ENCODE measurements around the gene TMEM9. TPM values are rescaled to one million over a fixed set of nuclear protein-coding genes. Genes with fewer than 3 reads are reported as not detected.

TMEM9 gene
- total RNA-seq, 1 donor from 2014 or later, result 14.9 TPM

DNA sequence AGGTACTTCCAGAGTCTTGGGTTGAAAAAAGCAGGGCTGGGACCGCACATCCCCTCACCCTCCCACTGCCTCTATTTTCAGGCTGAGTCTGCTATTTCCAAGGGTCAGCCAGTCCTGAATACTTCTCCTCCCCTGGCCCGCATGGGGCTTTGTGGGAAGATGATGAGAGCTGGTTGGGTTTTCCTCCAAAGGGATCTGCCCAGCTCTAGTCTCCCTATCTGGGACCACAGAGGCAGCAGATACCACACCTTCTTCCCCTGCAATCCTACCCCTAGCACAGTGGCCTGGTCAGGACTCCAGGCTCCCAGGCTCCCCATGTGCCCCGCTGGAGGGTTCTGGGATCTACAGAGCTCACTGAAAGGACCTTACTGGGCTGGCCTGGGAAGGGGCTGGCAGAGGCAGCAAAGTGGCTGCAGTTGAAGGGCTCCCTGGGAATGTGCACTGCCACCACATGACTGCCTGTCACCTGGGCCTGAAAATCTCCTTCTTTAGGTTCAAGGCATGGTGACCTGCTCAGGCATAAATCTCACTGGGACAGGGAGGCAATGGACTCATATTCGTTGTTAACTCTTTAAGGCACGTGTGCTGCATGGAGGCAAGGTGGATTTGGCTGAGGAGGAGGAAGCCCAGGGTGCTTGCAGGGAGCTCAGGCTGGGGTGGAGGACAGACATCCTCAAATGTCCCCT, 55.1 kb downstream of the TMEM9 start:
- H3K4me3 Mint-ChIP-seq (ENCODE audit: low read depth), result no peak overlapping the region
- H3K36me3 Mint-ChIP-seq (ENCODE audit: low read depth), result no peaks in the 10 kb centered on the region
- H3K27ac Mint-ChIP-seq, result no peak overlapping the region
- intact Hi-C loops (cut with micrococcal nuclease), result no loop called here
- no peak for DNase-seq (ENCODE audit: low spot score)
- peaks cover 5% of the 10 kb centered on the region for H3K27me3 Mint-ChIP-seq (ENCODE audit: low read depth)
- H3K4me1 Mint-ChIP-seq (ENCODE audit: low read depth), result no peaks in the 10 kb centered on the region
- H3K9me3 Mint-ChIP-seq, result no peaks in the 10 kb centered on the region

DNA sequence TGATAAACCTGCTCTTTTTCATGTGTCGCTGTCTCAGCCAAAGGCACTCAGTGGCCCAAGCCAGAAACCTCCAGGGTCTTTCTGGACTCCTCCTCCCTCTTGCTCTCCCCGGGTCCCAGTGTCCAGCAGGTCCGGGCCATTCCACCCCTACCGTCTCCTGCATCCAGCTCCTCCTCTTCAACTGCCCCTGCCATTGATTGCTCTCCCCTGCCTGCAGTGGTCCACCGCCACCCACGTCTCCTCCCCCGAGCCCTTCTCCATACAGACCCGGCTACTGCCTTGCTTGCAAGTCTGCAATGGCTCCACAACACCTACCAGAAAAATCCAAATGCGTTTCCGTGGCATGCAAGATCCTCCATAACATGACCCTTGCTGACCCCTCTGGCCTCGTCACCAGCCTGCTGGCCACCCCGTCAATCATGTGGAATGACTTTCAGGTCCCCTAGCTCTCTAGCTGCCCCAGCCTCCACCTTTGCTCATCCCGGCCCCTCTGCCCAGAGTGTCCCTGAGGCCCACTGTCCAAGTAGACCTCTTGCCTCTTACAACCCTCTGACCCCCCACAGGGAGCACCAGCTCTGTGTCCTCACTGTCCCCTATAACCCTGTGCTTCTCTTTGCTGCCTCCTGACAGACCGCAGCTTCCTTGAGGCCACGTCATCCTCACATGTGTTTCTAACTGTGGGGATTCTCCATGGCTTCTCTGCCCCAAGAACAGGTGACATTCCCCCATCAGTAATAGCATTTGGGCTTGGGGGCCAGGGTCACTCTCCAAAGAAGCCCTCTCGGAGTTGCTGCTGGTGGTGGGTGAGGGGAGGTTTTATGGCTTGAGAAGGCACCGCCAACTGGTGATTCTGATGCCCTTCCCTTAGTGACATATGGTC, 57.1 kb downstream of the TMEM9 start:
- Mint-ChIP-seq H3K9me3 (no peaks in the 10 kb centered on the region), H3K36me3 (ENCODE audit: low read depth) (no peaks in the 10 kb centered on the region), H3K4me3 (ENCODE audit: low read depth) (no peak overlapping the region), H3K27me3 (ENCODE audit: low read depth) (peaks cover 5% of the 10 kb centered on the region), H3K4me1 (ENCODE audit: low read depth) (no peaks in the 10 kb centered on the region), H3K27ac (no peak overlapping the region)
- no peak for DNase-seq (ENCODE audit: low spot score)
- intact Hi-C loops (cut with micrococcal nuclease), result no loop called here

DNA sequence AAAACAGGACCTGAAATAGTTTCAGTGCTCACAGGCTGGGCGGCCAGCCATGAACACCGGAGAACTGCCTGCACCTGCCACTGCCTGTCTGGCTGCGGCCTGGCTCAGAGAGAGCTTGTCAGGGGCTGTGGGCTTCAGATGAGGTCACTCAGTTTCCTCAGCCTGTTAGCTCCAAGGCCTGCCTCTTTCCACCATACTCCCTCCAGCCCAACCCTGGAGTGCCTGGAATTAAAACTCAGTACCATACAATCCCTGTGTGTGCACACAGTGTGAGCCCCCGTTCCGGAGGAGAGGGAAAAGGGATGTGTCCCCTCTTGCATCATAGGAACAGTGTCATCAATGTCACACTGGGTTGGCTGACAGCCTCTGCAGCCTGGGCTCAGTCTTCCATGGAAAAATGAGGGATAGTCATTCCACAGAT, 58.2 kb downstream of the TMEM9 start:
- H3K4me3 Mint-ChIP-seq (ENCODE audit: low read depth), result no peak overlapping the region
- peaks cover 5% of the 10 kb centered on the region for H3K27me3 Mint-ChIP-seq (ENCODE audit: low read depth)
- intact Hi-C loops (cut with micrococcal nuclease), result no loop called here
- H3K36me3 Mint-ChIP-seq (ENCODE audit: low read depth), result no peaks in the 10 kb centered on the region
- H3K27ac Mint-ChIP-seq, result no peak overlapping the region
- H3K9me3 Mint-ChIP-seq, result no peaks in the 10 kb centered on the region
- no peak for DNase-seq (ENCODE audit: low spot score)
- H3K4me1 Mint-ChIP-seq (ENCODE audit: low read depth), result no peaks in the 10 kb centered on the region

DNA sequence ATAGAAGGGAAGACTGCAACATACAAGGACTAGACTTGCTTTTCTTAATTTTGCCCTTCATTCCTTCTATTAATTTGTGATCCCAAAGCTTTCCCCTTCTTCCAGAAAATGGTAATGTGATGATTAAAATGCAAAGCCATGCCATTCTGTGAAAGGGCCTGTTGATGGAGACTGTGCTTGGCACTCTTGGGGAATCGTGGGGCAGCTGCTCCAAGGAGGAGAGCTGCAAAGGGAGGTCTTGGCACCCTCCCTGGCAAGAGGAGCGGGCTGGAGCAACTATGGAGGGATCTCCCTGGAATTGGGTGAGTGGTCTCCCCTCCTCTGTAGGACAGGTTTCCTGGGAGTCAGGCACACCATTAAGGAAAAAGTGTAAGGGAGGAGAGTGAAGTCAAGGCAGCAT, 58.7 kb downstream of the TMEM9 start:
- H3K4me1 Mint-ChIP-seq (ENCODE audit: low read depth), result no peaks in the 10 kb centered on the region
- no peak for DNase-seq (ENCODE audit: low spot score)
- H3K36me3 Mint-ChIP-seq (ENCODE audit: low read depth), result no peaks in the 10 kb centered on the region
- intact Hi-C loops (cut with micrococcal nuclease), result no loop called here
- H3K9me3 Mint-ChIP-seq, result no peaks in the 10 kb centered on the region
- peaks cover 5% of the 10 kb centered on the region for H3K27me3 Mint-ChIP-seq (ENCODE audit: low read depth)
- no peak overlapping the region for H3K27ac Mint-ChIP-seq
- no peak overlapping the region for H3K4me3 Mint-ChIP-seq (ENCODE audit: low read depth)

DNA sequence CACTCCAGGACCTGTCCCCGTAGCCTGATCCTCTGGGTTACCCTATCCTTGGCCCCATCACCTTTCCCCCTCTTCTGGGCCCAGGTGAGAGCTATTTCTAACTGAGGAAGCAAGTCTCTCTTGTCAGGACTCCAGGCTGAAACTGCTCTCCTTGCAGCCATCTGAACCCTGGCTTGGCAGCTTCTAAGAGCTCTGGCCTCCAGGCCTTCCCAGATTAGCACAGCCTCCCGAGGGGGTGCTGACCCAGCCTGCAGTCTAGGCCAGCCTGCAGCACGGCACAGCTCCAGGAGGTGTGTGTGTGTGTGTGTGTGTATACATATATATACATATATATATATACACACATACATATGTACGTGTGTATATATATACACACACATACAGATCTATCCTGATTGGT, 59.4 kb downstream of the TMEM9 start:
- Mint-ChIP-seq H3K36me3 (ENCODE audit: low read depth) (no peaks in the 10 kb centered on the region), H3K4me3 (ENCODE audit: low read depth) (no peak overlapping the region), H3K9me3 (no peaks in the 10 kb centered on the region), H3K4me1 (ENCODE audit: low read depth) (no peaks in the 10 kb centered on the region), H3K27me3 (ENCODE audit: low read depth) (peaks cover 5% of the 10 kb centered on the region), H3K27ac (no peak overlapping the region)
- no peak for DNase-seq (ENCODE audit: low spot score)
- intact Hi-C loops (cut with micrococcal nuclease), result no loop called here

DNA sequence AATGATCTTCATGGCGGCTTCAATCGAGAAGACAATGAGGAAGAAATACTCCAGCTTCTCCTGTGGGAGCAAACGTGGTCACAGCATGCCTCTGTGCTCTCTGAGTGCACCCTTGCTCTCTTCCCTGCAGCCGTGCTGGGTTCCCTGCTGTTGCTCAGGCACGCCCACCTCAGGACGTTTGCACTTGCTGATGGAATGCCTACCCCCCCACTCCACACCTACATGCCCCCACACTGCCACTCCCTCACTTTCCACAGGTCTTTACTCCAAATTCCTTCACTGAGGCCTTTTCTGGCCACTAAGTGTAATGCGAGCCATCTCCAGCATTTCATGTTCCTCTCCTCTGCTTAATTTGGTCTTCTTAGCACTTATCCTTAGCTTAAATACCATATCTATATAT, 60.3 kb downstream of the TMEM9 start:
- Mint-ChIP-seq H3K27me3 (ENCODE audit: low read depth) (peaks cover 5% of the 10 kb centered on the region), H3K36me3 (ENCODE audit: low read depth) (no peaks in the 10 kb centered on the region), H3K27ac (no peak overlapping the region)

DNA sequence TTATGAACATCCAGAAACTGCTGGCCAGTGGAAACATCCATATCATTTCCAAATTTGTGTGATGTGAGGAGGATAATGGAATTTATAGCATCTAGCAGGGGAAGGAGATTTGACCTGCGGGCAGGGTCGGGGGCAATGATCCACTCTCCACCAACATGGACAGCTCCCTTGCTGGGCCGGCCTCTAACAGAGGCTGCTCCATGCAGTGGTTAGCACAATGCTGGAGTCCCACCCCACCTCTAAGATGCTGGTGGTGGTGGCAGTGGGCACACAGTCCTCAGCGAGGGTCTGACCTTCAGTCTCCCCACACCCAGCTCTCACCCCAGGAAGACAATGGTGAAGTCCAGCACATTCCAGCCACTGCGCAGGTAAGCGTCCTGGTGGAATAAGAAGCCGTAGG, 60.7 kb downstream of the TMEM9 start:
- no peak for DNase-seq (ENCODE audit: low spot score)
- intact Hi-C loops (cut with micrococcal nuclease), result no loop called here
- no peak overlapping the region for H3K27ac Mint-ChIP-seq
- no peaks in the 10 kb centered on the region for H3K9me3 Mint-ChIP-seq
- peaks cover 5% of the 10 kb centered on the region for H3K27me3 Mint-ChIP-seq (ENCODE audit: low read depth)
- no peaks in the 10 kb centered on the region for H3K4me1 Mint-ChIP-seq (ENCODE audit: low read depth)
- H3K4me3 Mint-ChIP-seq (ENCODE audit: low read depth), result no peak overlapping the region
- no peaks in the 10 kb centered on the region for H3K36me3 Mint-ChIP-seq (ENCODE audit: low read depth)

More for the DNA sequence above, 60.3 kb downstream of the TMEM9 start:
- Mint-ChIP-seq H3K4me1 (ENCODE audit: low read depth) (no peaks in the 10 kb centered on the region), H3K9me3 (no peaks in the 10 kb centered on the region), H3K4me3 (ENCODE audit: low read depth) (no peak overlapping the region)
- intact Hi-C loops (cut with micrococcal nuclease), result no loop called here
- no peak for DNase-seq (ENCODE audit: low spot score)

DNA sequence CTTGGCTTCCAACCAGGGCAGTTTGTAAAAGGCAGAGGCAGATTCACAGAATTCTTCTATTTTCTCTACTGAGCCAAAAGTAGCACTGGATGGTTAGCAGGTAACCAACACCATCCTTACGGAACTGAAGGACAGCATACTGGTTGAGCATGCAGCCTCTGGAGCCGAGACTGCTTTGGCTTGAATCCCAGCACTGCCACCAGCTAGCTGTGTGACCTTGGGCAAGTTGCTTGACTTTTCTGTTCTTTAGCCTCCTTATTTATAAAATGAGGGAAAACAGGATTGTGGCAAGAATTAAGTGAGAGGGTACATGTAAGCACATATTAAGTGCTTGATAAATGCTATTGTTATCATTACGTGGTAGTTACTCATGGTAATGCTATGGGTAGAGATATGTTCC, 61.5 kb downstream of the TMEM9 start:
- Mint-ChIP-seq H3K36me3 (ENCODE audit: low read depth) (no peaks in the 10 kb centered on the region), H3K4me3 (ENCODE audit: low read depth) (no peak overlapping the region), H3K4me1 (ENCODE audit: low read depth) (no peaks in the 10 kb centered on the region), H3K27me3 (ENCODE audit: low read depth) (peaks cover 5% of the 10 kb centered on the region), H3K9me3 (no peaks in the 10 kb centered on the region), H3K27ac (no peak overlapping the region)
- no peak for DNase-seq (ENCODE audit: low spot score)
- intact Hi-C loops (cut with micrococcal nuclease), result no loop called here

DNA sequence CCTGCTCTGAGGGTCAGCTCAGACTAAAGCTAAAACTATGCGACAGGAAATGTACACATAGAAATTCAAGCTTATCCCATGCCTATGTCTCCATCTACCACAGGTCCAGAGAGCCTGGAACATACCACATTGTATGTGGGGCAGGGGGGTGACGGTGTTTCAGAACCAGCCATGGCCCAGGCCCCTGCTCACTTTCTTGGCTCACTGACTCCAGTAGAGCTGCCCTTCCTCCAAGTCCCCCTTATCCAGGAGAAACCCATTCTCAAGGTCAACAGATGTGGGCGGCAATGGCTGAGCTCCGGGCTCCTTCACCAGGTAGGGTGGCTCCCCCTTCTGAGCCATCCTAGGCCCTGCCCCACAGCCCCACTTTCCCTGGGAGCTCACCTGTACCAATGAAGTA, 63.0 kb downstream of the TMEM9 start:
- no peaks in the 10 kb centered on the region for H3K36me3 Mint-ChIP-seq (ENCODE audit: low read depth)
- no peaks in the 10 kb centered on the region for H3K4me1 Mint-ChIP-seq (ENCODE audit: low read depth)
- no peak for DNase-seq (ENCODE audit: low spot score)
- no peak overlapping the region for H3K27ac Mint-ChIP-seq
- no peak overlapping the region for H3K4me3 Mint-ChIP-seq (ENCODE audit: low read depth)
- intact Hi-C loops (cut with micrococcal nuclease), result no loop called here
- no peaks in the 10 kb centered on the region for H3K9me3 Mint-ChIP-seq
- peaks cover 5% of the 10 kb centered on the region for H3K27me3 Mint-ChIP-seq (ENCODE audit: low read depth)

DNA sequence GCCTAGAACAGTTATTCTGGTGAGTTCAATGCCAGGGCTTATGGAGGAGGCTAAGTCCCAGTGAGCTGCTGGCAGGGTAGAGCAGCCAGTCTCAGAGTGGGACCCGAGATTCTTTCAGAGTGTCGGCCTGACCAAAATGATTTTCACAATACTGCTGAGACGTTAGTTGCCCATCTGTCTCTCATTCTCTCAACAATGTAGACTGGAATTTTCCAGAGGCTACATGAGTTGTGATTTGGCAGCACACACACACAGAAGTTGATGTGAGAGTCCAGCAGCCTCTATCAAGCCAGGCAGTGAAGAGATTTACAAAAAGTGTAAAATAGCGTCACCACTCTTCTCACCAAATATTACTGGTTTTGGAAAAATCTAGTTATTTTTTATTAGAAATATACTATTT, 63.7 kb downstream of the TMEM9 start:
- intact Hi-C loops (cut with micrococcal nuclease), result no loop called here
- H3K27me3 Mint-ChIP-seq (ENCODE audit: low read depth), result peaks cover 9% of the 10 kb centered on the region
- no peak for DNase-seq (ENCODE audit: low spot score)
- H3K9me3 Mint-ChIP-seq, result no peaks in the 10 kb centered on the region
- H3K27ac Mint-ChIP-seq, result no peak overlapping the region
- no peaks in the 10 kb centered on the region for H3K36me3 Mint-ChIP-seq (ENCODE audit: low read depth)
- H3K4me3 Mint-ChIP-seq (ENCODE audit: low read depth), result no peak overlapping the region
- no peaks in the 10 kb centered on the region for H3K4me1 Mint-ChIP-seq (ENCODE audit: low read depth)

DNA sequence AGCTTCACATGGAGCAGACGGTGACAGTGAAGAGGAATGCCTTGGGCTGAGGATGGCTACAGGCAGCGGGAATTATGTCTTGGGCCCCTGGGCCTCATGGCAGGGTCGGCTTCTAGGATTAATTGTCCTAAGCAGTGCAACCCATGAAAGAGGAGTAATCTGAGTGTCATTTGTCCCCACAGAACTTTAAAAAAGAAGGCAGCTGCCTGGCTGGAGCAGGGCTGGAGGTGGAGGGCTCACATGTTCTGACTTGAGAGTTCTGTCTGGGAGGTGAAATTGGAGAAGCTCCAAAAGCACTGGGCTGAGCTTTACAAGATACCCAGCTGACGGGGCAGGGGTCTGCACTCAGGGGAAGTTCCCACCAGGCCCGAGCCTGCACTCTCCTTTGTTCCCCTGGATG, 64.7 kb downstream of the TMEM9 start:
- H3K9me3 Mint-ChIP-seq, result no peaks in the 10 kb centered on the region
- no peaks in the 10 kb centered on the region for H3K4me1 Mint-ChIP-seq (ENCODE audit: low read depth)
- H3K27me3 Mint-ChIP-seq (ENCODE audit: low read depth), result peaks cover 15% of the 10 kb centered on the region
- no peak overlapping the region for H3K4me3 Mint-ChIP-seq (ENCODE audit: low read depth)
- DNase-seq (ENCODE audit: low spot score), result no peak
- no peaks in the 10 kb centered on the region for H3K36me3 Mint-ChIP-seq (ENCODE audit: low read depth)
- intact Hi-C loops (cut with micrococcal nuclease), result no loop called here
- H3K27ac Mint-ChIP-seq, result no peak overlapping the region

DNA sequence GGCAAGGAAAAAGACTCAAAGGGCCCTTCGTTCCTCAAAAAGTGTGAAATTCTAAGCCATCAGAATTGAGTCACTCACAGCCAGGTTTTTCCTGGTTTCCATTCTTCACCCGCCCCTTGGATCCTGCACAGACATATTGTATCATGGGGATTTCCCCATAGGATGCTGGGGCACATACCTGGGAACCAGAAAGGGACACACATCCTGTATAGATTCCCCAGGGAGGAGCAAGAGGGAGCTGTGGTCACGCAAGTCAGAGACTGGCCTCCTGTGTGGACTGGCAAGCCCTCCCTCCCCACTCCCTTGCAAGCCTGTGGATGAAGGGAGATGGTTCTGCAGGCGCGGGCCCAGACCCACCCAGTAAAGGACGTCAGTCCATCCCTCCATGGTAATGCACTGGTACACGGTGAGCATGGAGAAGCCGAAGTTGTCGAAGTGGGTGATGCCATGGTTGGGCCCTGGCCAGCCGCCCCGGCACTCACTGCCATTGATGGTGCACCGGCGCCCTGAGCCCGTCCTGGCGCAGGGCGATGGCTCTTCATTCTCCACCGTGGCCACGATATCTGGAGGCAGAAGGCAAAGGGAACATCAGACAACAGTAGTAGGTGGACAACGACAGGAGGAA, 65.3 kb downstream of the TMEM9 start:
- Mint-ChIP-seq H3K4me1 (ENCODE audit: low read depth) (no peaks in the 10 kb centered on the region), H3K9me3 (no peaks in the 10 kb centered on the region), H3K4me3 (ENCODE audit: low read depth) (no peak overlapping the region), H3K27me3 (ENCODE audit: low read depth) (peaks cover 19% of the 10 kb centered on the region), H3K27ac (no peak overlapping the region), H3K36me3 (ENCODE audit: low read depth) (no peaks in the 10 kb centered on the region)
- DNase-seq (ENCODE audit: low spot score), result no peak
- intact Hi-C loops (cut with micrococcal nuclease), result no loop called here

DNA sequence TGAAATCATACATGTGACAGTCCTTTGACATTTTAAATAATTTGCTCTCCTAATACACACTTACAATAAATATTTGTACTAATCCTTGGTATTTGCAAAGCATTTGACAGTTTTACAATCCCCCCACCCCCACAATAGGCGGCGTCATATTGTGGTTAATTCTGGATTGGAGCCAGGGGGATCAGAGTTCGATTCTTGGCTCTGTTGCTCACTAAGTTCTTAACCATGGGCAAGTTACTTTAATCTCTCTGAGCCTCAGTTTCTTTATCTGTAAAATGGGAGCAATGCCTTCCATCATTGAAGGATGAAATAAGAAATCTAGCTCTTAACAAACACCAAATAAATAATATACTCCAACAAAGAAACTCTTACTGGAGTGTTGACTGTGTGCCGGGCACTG, 65.9 kb downstream of the TMEM9 start:
- DNase-seq (ENCODE audit: low spot score), result no peak
- Mint-ChIP-seq H3K9me3 (no peaks in the 10 kb centered on the region), H3K4me3 (ENCODE audit: low read depth) (no peak overlapping the region), H3K4me1 (ENCODE audit: low read depth) (no peaks in the 10 kb centered on the region), H3K36me3 (ENCODE audit: low read depth) (no peaks in the 10 kb centered on the region), H3K27ac (no peak overlapping the region), H3K27me3 (ENCODE audit: low read depth) (peaks cover 20% of the 10 kb centered on the region)
- intact Hi-C loops (cut with micrococcal nuclease), result no loop called here
